ENCODE results near the gene TRIO.

GRCh38 chr5:14239951-14240350 is 96.8 kb downstream of the TRIO start:
- no peak for TF ChIP-seq CTCF (conservative IDR thresholded peaks at IDR 0.05; ENCODE audit: low read depth, low read length)
- TF ChIP-seq EZH2phosphoT487 (IDR thresholded peaks at IDR 0.05; ENCODE audit: borderline replicate concordance, low read length), result no peak
